Left lung (tissue), 10 donors: Measurements from ENCODE around the gene MICAL3. TPM values are rescaled to one million over a fixed set of nuclear protein-coding genes. Genes with fewer than 3 reads are reported as not detected.
"Not testable (repeated sequence)": the region's sequence is repeated elsewhere in the genome, so short reads cannot be mapped to it uniquely, and the experiment has no call there.

ENCODE experiments used
- ATAC-seq: fragments of 200-7000 bp; cut with Tn5 transposase; one replicate; pipeline ENCODE4 v1.9.1; 2020; ENCODE audit warnings: moderate library complexity
- DNase-seq, 4 donors: peaks; one replicate each; pipeline ENCODE4 v3.0.0-alpha.2; 2013 to 2020
- H3K27ac ChIP-seq, 2 donors: fragments of 200-600 bp; sonication (generic) in 1 of 2; one replicate each; pipeline versions ENCODE4 v1.5.0 to v1.8.0; 2020 to 2021
- H3K27me3 ChIP-seq, 2 donors: fragments of 200-600 bp; sonication (generic) in 1 of 2; one replicate each; pipeline versions ENCODE4 v1.5.0 to v1.8.0; 2020 to 2021
- H3K36me3 ChIP-seq, 2 donors: fragments of 200-600 bp; sonication (generic) in 1 of 2; one replicate each; pipeline versions ENCODE4 v1.5.0 to v1.8.0; 2020 to 2021
- H3K4me1 ChIP-seq, 2 donors: fragments of 200-600 bp; one replicate each; pipeline ENCODE4 v1.8.0; 2021
- H3K4me3 ChIP-seq, 2 donors: fragments of 200-600 bp; sonication (generic) in 1 of 2; one replicate each; pipeline versions ENCODE4 v1.5.0 to v1.8.0; 2020 to 2021; ENCODE audit warnings: mild to moderate bottlenecking in 1 of 2
- H3K9me3 ChIP-seq, 2 donors: fragments of 200-600 bp; sonication (generic) in 1 of 2; one replicate each; pipeline versions ENCODE4 v1.5.0 to v1.8.0; 2020 to 2021
- intact Hi-C, 2 donors: fragments of 100-400 bp; cut with DNase I; formaldehyde crosslinking; loops; one replicate each; pipeline versions ENCODE4 v1.11.2 to v1.14.2; 2022
- polyA plus RNA-seq, 6 donors: library from polyadenylated mRNA; unstranded; fragments of 120-200 nt; gene quantifications; one replicate each; pipeline ENCODE4 v1.2.1, GENCODE V29; 2013; ENCODE audit not compliant: insufficient read length in 6 of 6
- total RNA-seq, 2 donors: library from RNA; stranded (reverse); fragmentation: NEBNext Ultra II Directional; extraction: Animal tissue kit (Norgen Biotek cat#: 25700); gene quantifications; one replicate each; pipeline ENCODE4 v1.2.1, GENCODE V29; 2021
- TF ChIP-seq, protein P1 (sequence below), 2 donors: fragments of 200-600 bp; sonication (generic) in 1 of 2; IDR thresholded peaks; one replicate each; pipeline versions ENCODE4 v1.5.0 to v1.8.0; 2021; ENCODE audit warnings: antibody characterized with exemption in 2 of 2
- donor health status: DM: no; HTN: yes; CAD: no.
- donor health status: DM: no; HTN: no; CAD: no.

MICAL3 gene
- total and polyA plus RNA-seq, 8 donors = 24.9 to 64.8 (median 56.2) TPM

DNA sequence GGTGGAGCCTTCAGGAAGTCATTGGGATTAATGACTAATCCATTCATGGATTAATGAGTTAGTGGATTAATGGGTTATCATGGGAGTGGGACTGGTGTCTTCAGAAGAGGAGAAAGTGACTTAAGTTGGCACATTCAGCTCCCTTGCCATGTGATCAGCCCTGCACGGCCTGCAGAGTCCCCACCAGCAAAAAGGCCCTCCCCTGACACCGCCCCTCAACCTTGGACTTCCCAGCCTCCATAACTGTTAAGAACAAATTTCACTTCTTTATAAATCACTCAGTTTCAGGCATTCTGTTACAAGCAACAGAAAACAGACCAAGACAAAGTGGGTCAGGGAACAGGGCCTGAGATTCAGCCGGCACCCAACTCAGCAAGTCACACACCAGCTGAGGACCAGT is 85.3 kb downstream of the MICAL3 start:
- ATAC-seq (no peak), DNase-seq (no peak)
- no peaks in the 10 kb centered on the region for H3K4me1 ChIP-seq
- TF ChIP-seq, protein P1, sequence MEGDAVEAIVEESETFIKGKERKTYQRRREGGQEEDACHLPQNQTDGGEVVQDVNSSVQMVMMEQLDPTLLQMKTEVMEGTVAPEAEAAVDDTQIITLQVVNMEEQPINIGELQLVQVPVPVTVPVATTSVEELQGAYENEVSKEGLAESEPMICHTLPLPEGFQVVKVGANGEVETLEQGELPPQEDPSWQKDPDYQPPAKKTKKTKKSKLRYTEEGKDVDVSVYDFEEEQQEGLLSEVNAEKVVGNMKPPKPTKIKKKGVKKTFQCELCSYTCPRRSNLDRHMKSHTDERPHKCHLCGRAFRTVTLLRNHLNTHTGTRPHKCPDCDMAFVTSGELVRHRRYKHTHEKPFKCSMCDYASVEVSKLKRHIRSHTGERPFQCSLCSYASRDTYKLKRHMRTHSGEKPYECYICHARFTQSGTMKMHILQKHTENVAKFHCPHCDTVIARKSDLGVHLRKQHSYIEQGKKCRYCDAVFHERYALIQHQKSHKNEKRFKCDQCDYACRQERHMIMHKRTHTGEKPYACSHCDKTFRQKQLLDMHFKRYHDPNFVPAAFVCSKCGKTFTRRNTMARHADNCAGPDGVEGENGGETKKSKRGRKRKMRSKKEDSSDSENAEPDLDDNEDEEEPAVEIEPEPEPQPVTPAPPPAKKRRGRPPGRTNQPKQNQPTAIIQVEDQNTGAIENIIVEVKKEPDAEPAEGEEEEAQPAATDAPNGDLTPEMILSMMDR (IDR thresholded peaks at IDR 0.05) = no peak
- H3K9me3 ChIP-seq = no peaks in the 10 kb centered on the region
- intact Hi-C loops = no loop called here
- no peak overlapping the region for H3K4me3 ChIP-seq
- no peaks in the 10 kb centered on the region for H3K27me3 ChIP-seq
- no peaks in the 10 kb centered on the region for H3K36me3 ChIP-seq
- H3K27ac ChIP-seq = no peak overlapping the region

DNA sequence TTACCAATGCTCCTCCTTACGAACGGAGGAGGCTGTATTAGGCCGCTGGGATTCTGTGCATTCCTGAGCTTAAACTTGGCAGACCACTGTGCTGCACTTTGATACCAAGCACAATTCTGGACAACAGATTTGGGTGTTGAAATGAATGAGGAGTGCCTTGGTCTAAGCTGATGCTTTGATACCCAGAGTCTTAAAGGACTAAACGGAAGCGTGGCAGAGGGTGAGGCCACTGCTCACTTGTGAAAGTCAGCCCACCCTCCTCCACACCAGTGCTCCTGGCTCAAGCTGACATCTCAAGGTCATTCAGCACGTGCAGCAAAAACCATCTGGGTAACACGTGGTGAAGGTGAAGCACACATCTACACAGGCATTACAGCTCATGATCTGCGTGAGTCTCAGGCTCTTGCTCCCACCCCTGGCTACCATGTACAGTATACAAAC is 85.9 kb downstream of the MICAL3 start:
- Histone ChIP-seq H3K4me3 (no peak overlapping the region), H3K27ac (no peak overlapping the region), H3K9me3 (no peaks in the 10 kb centered on the region), H3K4me1 (no peaks in the 10 kb centered on the region), H3K27me3 (no peaks in the 10 kb centered on the region), H3K36me3 (no peaks in the 10 kb centered on the region)
- DNase-seq = peak in 1 of 4 donors; percentile 41
- ATAC-seq = no peak
- TF ChIP-seq, protein P1 (IDR thresholded peaks at IDR 0.05) = no peak
- intact Hi-C loops = no loop called here

DNA sequence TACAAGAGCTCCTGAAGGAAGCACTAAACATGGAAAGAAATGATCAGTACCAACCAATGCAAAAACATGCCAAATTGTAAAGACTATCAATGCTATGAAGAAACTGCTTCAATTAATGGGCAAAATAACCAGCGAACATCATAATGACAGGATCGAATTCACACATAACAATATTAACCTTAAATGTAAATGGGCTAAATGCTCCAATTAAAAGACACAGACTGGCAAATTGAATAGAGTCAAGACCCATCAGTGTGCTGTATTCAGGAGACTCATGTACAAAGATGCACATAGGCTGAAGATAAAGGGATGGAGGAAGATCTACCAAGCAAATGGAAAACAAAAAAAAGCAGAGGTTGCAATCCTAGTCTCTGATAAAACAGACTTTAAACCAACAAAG is 91.9 kb downstream of the MICAL3 start:
- intact Hi-C loops, H3K36me3 ChIP-seq, DNase-seq, ATAC-seq, H3K9me3 ChIP-seq, H3K27ac ChIP-seq, H3K27me3 ChIP-seq, H3K4me1 ChIP-seq, H3K4me3 ChIP-seq: not testable (repeated sequence)

DNA sequence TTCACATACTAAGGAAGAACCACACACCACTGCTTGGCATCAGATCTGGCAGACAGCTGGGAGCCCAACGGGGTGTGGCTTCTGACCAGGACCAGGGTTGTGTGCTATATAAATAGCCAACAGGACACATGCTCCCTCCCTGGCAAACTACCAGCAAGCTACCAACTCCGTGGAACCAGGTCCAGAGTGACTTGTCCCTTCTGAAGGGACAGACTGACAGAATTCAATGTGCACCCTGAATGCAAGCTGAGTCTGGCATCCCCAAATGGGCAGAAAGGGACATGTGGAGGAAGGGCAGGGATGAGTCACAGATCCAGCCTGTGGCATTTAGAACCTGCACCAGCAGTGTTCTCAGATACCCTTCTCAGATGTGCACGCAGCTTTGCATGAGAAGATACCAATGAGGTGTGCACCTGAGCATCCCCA is 92.9 kb downstream of the MICAL3 start:
- Histone ChIP-seq H3K36me3 (no peaks in the 10 kb centered on the region), H3K27ac (no peak overlapping the region), H3K9me3 (no peaks in the 10 kb centered on the region), H3K4me3 (no peak overlapping the region), H3K4me1 (no peaks in the 10 kb centered on the region), H3K27me3 (no peaks in the 10 kb centered on the region)
- intact Hi-C loops = no loop called here
- DNase-seq (no peak), ATAC-seq (no peak)
- TF ChIP-seq, protein P1 (IDR thresholded peaks at IDR 0.05) = no peak

DNA sequence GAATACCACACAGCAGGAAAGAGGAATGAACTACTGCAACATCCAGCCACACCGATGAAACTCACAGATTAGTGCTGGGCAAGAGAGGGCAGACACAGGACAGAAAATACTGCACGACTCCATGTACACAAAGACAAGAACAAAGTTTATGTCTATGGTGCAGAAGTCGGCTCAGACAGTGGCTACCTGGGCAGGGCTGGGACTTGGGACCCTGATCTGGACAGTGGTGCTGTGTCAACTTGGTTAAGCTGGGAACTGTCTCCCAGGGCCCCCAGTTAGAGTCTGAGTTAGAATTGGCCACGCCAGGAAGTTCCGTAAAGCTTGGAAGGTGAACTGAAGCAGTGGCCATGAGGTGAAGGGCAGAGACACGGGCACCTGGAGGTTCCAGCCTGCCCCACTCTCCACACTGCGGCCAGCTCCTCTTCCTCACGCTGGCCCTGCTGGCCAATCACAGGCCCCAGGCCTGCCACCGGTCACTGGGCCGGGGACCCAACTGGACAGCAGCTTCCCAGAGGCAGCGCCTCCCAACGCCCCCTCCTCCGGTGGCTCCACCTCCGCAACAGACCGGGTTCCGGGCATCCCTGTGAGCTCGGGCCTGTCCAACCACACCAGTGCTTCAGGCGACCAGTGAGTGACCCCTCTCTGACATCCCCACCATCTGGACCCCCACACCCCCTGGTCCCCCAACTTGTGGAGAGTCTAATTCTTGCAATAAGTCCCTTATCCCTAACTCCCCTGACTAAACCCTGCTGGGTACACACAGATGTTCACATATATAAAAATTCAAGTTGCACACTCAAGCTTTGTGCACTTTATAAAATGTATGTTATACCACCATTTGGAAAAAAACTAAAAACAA is 93.7 kb downstream of the MICAL3 start:
- no peak for DNase-seq
- Histone ChIP-seq H3K4me1 (no peaks in the 10 kb centered on the region), H3K9me3 (no peaks in the 10 kb centered on the region), H3K27ac (no peak overlapping the region), H3K4me3 (no peak overlapping the region), H3K36me3 (no peaks in the 10 kb centered on the region), H3K27me3 (no peaks in the 10 kb centered on the region)
- ATAC-seq = no peak
- intact Hi-C loops = no loop called here
- TF ChIP-seq, protein P1 (IDR thresholded peaks at IDR 0.05) = no peak
